Fibroblast of the aortic adventitia (primary cell): Measurements from ENCODE around the gene PAX7. TPM values are rescaled to one million over a fixed set of nuclear protein-coding genes. Genes with fewer than 3 reads are reported as not detected.
"Not testable (repeated sequence)": the region's sequence is repeated elsewhere in the genome, so short reads cannot be mapped to it uniquely, and the experiment has no call there.

ENCODE experiments used
- DNase-seq: peaks from one replicate; pipeline ENCODE4 v3.0.0-alpha.2; 2010; ENCODE audit warnings: low read depth
- H3K4me3 ChIP-seq: 2 replicates; pipeline ENCODE4 v1.5.1; 2011; ENCODE audit warnings: low read depth, mild to moderate bottlenecking, control low read depth, low read length, moderate library complexity
- CTCF ChIP-seq: IDR thresholded peaks from 2 replicates; pipeline ENCODE4 v1.5.1; 2011; ENCODE audit warnings: mild to moderate bottlenecking, low read length, control low read depth, inconsistent platforms; ENCODE audit not compliant: insufficient read depth
- total RNA-seq: library from RNA; depleted of rRNA; stranded (reverse); fragments of >200 nt; gene quantifications from 2 replicates; pipeline ENCODE4 v1.2.3, GENCODE V29; 2012; ENCODE audit warnings: low replicate concordance

Gene PAX7
- total RNA-seq, 1 donor, result not detected

- no peak for TF ChIP-seq CTCF
- DNase-seq, result no peak
- no peak overlapping the region for H3K4me3 ChIP-seq
Measured at GRCh38 chr1:18687273-18687672, 56.6 kb downstream of the PAX7 start.

- no peak for DNase-seq
- H3K4me3 ChIP-seq, result no peak overlapping the region
- no peak for TF ChIP-seq CTCF
Measured at GRCh38 chr1:18691648-18692047, 61.0 kb downstream of the PAX7 start.

GRCh38 chr1:18693256-18694098 lies 62.8 kb downstream of the PAX7 start:
- no peak for DNase-seq
- H3K4me3 ChIP-seq, result no peak overlapping the region
- no peak for TF ChIP-seq CTCF

- not testable (repeated sequence) for H3K4me3 ChIP-seq, DNase-seq
Measured at GRCh38 chr1:18694289-18694688, 63.6 kb downstream of the PAX7 start.

- no peak overlapping the region for H3K4me3 ChIP-seq
- DNase-seq, result no peak
- no peak for TF ChIP-seq CTCF
Measured at GRCh38 chr1:18697541-18697940, 66.9 kb downstream of the PAX7 start.

- no peak overlapping the region for H3K4me3 ChIP-seq
- TF ChIP-seq CTCF, result no peak
- no peak for DNase-seq
Measured at GRCh38 chr1:18700530-18700929, 69.9 kb downstream of the PAX7 start.

GRCh38 chr1:18701183-18701582 lies 70.5 kb downstream of the PAX7 start:
- DNase-seq, result no peak
- TF ChIP-seq CTCF, result no peak
- no peak overlapping the region for H3K4me3 ChIP-seq
